ENCODE results near the gene STK17B.

DNA sequence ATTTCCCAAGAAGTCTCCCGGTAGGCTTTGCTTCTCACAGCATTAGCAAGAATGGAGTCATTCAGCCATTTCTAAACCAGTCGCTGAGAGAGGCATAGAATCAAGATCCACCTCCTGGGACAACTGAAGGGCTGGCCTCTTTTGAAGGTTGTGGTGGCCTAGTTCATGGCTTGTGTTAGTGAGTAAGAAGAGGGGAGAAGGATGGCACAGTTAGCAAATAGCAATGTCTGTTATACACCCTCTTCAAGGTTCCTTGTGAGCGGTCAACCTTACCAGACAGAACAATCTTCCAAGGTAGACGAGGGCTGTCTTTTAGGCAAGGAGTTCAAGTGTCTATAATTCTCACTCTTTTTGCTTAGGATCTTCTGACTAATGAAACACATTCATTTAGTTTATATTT lies 67.3 kb downstream of the STK17B start:
- TF ChIP-seq, protein P1, sequence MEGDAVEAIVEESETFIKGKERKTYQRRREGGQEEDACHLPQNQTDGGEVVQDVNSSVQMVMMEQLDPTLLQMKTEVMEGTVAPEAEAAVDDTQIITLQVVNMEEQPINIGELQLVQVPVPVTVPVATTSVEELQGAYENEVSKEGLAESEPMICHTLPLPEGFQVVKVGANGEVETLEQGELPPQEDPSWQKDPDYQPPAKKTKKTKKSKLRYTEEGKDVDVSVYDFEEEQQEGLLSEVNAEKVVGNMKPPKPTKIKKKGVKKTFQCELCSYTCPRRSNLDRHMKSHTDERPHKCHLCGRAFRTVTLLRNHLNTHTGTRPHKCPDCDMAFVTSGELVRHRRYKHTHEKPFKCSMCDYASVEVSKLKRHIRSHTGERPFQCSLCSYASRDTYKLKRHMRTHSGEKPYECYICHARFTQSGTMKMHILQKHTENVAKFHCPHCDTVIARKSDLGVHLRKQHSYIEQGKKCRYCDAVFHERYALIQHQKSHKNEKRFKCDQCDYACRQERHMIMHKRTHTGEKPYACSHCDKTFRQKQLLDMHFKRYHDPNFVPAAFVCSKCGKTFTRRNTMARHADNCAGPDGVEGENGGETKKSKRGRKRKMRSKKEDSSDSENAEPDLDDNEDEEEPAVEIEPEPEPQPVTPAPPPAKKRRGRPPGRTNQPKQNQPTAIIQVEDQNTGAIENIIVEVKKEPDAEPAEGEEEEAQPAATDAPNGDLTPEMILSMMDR (IDR thresholded peaks at IDR 0.05) = no peak
- TF ChIP-seq POLR2A (IDR thresholded peaks at IDR 0.05) (no peak), POLR2AphosphoS5 (IDR thresholded peaks at IDR 0.05) (no peak)
